Measurements from ENCODE around the gene ASS1.

GRCh38 chr9:130461218-130461630 is 16.5 kb downstream of the ASS1 start:
- peak in 3 of 4 experiments; percentile 88 to 97 (median 93) for TF ChIP-seq CTCF (IDR thresholded peaks at IDR 0.05)
- no peak for TF ChIP-seq POLR2A (IDR thresholded peaks at IDR 0.05)
